Measurements from ENCODE around the gene TNIK.

Gene TNIK

GRCh38 chr3:171505822-171506333 lies 45.7 kb upstream of the TNIK start:
- no peaks in the 10 kb centered on the region for H3K27me3 ChIP-seq (ENCODE audit: insufficient read depth, poor library complexity, severe bottlenecking)
- no peaks in the 10 kb centered on the region for H3K4me1 ChIP-seq (ENCODE audit: insufficient read depth, poor library complexity, severe bottlenecking)
- H3K27ac ChIP-seq (ENCODE audit: poor library complexity, severe bottlenecking), result no peak overlapping the region
- H3K36me3 ChIP-seq (ENCODE audit: low read depth), result no peaks in the 10 kb centered on the region
- ATAC-seq (ENCODE audit: low read depth) (no peak), DNase-seq (ENCODE audit: low spot score) (no peak)
- no peaks in the 10 kb centered on the region for H3K9me3 ChIP-seq (ENCODE audit: severe bottlenecking)
- TF ChIP-seq CTCF (IDR thresholded peaks at IDR 0.05; ENCODE audit: poor library complexity, severe bottlenecking), result no peak
- H3K4me3 ChIP-seq (ENCODE audit: severe bottlenecking), result no peak overlapping the region

- ATAC-seq (ENCODE audit: low read depth), result no peak
- Histone ChIP-seq H3K36me3 (ENCODE audit: low read depth) (no peaks in the 10 kb centered on the region), H3K9me3 (ENCODE audit: severe bottlenecking) (no peaks in the 10 kb centered on the region), H3K27ac (ENCODE audit: poor library complexity, severe bottlenecking) (no peak overlapping the region), H3K4me1 (ENCODE audit: insufficient read depth, poor library complexity, severe bottlenecking) (no peaks in the 10 kb centered on the region), H3K4me3 (ENCODE audit: severe bottlenecking) (no peak overlapping the region), H3K27me3 (ENCODE audit: insufficient read depth, poor library complexity, severe bottlenecking) (no peaks in the 10 kb centered on the region)
- no peak for TF ChIP-seq CTCF (IDR thresholded peaks at IDR 0.05; ENCODE audit: poor library complexity, severe bottlenecking)
- DNase-seq (ENCODE audit: low spot score), result no peak
These were observed 44.2 kb upstream of the TNIK start for GRCh38 chr3:171504376-171504775.

DNA sequence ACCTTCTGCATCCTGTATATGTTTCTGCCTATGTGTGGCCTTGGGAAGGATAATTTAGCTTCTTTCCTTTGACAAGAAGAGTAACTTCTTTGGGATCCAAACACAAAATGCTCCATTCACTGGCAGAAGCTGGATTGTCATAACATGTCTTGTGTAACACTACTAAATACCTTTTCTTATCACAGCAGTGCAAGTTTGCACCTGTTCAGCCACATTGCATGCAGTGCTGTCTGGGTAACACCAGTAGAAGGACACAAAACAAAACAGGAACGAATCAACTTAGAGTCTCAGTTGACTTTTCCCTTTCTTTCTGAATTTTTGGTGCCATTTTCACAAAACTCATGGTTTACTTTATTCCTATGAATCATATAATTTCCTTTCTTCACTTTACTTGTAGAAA lies 43.6 kb upstream of the TNIK start:
- no peaks in the 10 kb centered on the region for H3K36me3 ChIP-seq (ENCODE audit: low read depth)
- H3K27me3 ChIP-seq (ENCODE audit: insufficient read depth, poor library complexity, severe bottlenecking), result no peaks in the 10 kb centered on the region
- TF ChIP-seq CTCF (IDR thresholded peaks at IDR 0.05; ENCODE audit: poor library complexity, severe bottlenecking), result no peak
- ATAC-seq (ENCODE audit: low read depth) (no peak), DNase-seq (ENCODE audit: low spot score) (no peak)
- no peaks in the 10 kb centered on the region for H3K4me1 ChIP-seq (ENCODE audit: insufficient read depth, poor library complexity, severe bottlenecking)
- no peak overlapping the region for H3K27ac ChIP-seq (ENCODE audit: poor library complexity, severe bottlenecking)
- no peak overlapping the region for H3K4me3 ChIP-seq (ENCODE audit: severe bottlenecking)
- H3K9me3 ChIP-seq (ENCODE audit: severe bottlenecking), result no peaks in the 10 kb centered on the region

GRCh38 chr3:171498921-171499320 lies 38.7 kb upstream of the TNIK start:
- no peak overlapping the region for H3K27ac ChIP-seq (ENCODE audit: poor library complexity, severe bottlenecking)
- H3K9me3 ChIP-seq (ENCODE audit: severe bottlenecking), result no peaks in the 10 kb centered on the region
- no peak for DNase-seq (ENCODE audit: low spot score)
- H3K4me1 ChIP-seq (ENCODE audit: insufficient read depth, poor library complexity, severe bottlenecking), result no peaks in the 10 kb centered on the region
- TF ChIP-seq CTCF (IDR thresholded peaks at IDR 0.05; ENCODE audit: poor library complexity, severe bottlenecking), result no peak
- H3K36me3 ChIP-seq (ENCODE audit: low read depth), result no peaks in the 10 kb centered on the region
- H3K27me3 ChIP-seq (ENCODE audit: insufficient read depth, poor library complexity, severe bottlenecking), result no peaks in the 10 kb centered on the region
- ATAC-seq (ENCODE audit: low read depth), result no peak
- no peak overlapping the region for H3K4me3 ChIP-seq (ENCODE audit: severe bottlenecking)

GRCh38 chr3:171497468-171497867 lies 37.3 kb upstream of the TNIK start:
- ATAC-seq (ENCODE audit: low read depth) (no peak), DNase-seq (ENCODE audit: low spot score) (no peak)
- Histone ChIP-seq H3K4me1 (ENCODE audit: insufficient read depth, poor library complexity, severe bottlenecking) (no peaks in the 10 kb centered on the region), H3K4me3 (ENCODE audit: severe bottlenecking) (no peak overlapping the region), H3K27ac (ENCODE audit: poor library complexity, severe bottlenecking) (no peak overlapping the region), H3K27me3 (ENCODE audit: insufficient read depth, poor library complexity, severe bottlenecking) (no peaks in the 10 kb centered on the region), H3K9me3 (ENCODE audit: severe bottlenecking) (no peaks in the 10 kb centered on the region), H3K36me3 (ENCODE audit: low read depth) (no peaks in the 10 kb centered on the region)
- no peak for TF ChIP-seq CTCF (IDR thresholded peaks at IDR 0.05; ENCODE audit: poor library complexity, severe bottlenecking)

Data from RWPE2 (cell line).